Stimulated activated CD8-positive, alpha-beta memory T cell treated with anti-CD3 and anti-CD28 coated beads, Interleukin-4, amount 100 ng/mL, for 4 hours (primary cell): Measurements from ENCODE around the gene CELSR1.

Source experiments
- DNase-seq, 2 donors: peaks; one replicate each; pipeline ENCODE4 v3.0.0-alpha.2; 2020; ENCODE audit warnings: low read depth in 2 of 2, low spot score in 1 of 2

CELSR1 gene

GRCh38 chr22:46462726-46463371 lies 74.6 kb downstream of the CELSR1 start:
- no peak for DNase-seq

DNA sequence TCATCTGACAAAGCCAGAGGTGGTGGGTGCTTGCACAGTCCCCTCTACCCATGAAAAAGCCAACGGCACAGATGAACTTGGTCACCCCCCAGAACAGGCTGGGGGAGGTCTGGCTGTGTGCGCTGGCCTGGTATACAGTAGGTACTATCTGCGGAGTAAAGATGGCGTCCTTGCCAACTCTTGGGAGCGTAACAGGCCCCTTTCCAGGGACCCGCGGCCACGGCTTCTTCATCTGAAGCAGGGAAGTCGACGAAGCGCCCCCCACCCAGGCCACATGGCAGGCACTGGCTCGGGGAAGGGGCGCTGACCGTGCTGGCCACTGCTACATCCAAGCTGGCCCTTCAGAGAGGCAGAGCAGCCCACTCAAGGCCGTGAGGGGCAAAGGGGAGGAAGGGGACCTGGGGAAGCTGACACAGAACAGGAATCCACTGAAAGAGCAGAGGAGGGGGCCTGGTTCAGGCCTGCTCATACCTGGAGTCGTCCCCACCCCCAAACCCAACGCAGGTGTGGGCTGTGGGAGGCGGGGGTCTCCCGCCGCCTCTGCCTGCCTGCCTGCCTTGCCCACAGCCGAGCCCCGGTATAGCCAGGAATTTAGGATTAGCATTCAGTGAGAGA lies 75.7 kb downstream of the CELSR1 start:
- no peak for DNase-seq

DNA sequence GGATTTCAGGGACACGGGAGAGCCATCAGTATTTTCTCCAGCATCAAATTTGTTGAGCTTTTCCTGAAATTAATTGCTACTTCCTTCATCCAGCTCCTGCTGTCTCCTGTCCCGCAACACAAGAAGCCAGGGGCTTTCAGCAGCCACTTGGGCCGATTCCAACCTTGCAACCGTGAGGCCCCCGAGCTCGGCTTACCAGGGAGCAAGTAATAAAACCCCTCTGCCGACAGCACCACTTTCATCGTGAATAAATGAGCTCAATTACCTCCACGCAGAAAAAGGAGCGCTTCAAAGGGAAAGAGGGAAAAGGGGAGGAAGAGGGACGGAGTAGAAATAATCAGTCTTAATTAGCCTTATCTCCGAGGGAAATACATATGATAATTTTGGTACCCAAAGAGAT lies 76.6 kb downstream of the CELSR1 start:
- no peak for DNase-seq

- no peak for DNase-seq
Observed at GRCh38 chr22:46459347-46460065, 77.9 kb downstream of the CELSR1 start.

DNA sequence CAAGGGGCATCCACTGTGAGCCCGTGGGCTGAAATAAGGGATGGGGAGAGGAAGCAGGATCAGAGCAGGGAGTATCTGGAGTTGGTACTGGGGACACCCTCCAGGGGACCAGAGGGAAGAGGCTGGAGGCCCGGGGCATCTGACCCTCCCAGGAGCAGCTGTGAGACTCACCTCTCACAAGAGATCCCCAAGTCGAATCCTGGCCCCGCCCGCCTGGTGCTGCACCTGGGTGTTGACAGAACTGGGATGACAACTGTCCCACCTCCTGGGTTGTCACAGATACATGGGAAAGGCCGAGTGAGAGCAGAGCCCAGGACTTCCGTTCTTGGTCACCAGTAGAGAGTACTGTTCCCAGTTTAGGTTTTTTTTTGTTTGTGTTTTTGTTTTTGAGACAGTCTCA lies 78.9 kb downstream of the CELSR1 start:
- no peak for DNase-seq

DNA sequence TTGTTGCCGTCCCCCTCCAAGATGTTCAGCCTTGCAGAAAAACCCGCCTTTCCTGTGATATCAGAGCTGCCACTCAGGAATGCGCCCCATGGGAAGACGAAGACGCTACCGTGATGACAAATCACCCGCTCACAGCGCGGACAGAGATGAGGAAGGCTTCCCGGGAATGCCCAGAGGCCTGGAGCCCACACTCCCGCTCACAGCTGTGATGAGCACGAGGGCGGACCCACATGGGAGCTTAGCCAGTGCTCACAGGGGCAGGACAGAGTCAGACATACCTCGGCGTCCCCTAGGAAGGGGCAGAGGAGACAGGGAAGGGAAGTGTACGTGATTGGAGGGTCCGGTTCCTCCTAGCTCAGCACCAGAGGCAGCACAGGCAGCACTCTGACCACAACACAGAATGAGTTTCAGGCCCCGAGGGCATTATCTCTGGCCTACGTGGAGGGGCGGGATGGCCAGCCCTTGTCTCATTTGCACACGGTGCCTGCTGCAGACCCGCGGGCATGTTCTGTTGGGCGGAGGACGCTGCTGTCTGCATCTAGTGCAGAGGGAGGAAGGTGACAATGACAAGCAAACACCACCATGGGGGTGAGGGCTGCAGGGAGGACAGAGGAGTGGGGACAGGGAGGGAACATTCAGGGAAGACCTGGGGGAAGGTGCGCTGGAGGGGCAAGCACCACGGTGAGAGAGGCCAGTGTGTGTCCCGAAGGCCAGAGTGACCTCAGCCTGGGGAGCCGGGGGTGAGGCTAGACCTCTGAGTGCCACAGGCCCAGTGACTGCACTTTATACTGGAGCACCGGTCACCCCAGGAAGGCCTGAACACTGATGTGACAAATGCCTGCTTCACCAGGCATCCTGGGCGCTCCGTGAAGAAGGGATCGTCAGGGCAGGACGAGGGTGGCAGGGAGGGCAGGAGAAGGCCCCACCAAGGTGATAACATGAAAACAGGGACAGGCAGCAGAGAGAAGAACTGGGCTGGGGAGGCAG lies 79.6 kb downstream of the CELSR1 start:
- DNase-seq = no peak

DNA sequence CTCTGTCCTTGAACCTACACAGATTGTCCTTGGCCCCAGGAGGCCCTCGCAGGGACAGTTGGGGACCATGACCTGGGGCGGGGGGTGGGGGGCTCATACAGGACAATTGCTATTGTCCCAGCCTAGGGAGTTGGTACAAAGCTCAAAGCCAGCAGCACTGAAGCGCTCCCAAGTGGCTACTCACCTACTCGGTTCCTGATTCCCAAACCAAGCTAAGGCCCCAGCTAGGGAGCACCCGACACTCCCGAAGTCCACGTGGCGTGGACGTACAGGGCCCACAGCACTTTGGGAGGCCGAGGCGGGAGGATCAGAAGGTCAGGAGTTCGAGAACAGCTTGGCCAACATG lies 80.6 kb downstream of the CELSR1 start:
- DNase-seq = no peak

DNA sequence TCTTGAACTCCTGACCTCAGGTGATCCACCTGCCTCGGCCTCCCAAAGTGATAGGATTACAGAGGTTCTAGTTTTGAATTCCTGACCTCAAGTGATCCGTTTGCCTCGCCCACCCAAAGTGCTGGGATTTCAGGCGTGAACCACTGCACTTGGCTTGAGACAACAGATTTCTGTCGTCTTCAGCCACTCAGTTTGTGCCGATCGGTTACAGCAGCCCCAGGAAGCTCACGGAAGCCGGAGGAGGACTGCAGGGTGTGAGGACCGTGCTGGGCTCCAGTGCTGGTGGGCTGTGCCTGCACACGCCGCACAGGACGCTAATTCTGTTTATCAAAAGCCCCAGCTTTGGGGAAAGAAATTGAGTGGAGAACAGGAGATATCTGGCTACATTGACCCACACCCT lies 82.0 kb downstream of the CELSR1 start:
- DNase-seq = no peak

- no peak for DNase-seq
Observed at GRCh38 chr22:46454504-46455269, 82.7 kb downstream of the CELSR1 start.

- DNase-seq = no peak
Observed at GRCh38 chr22:46453829-46454503, 83.5 kb downstream of the CELSR1 start.

- DNase-seq = no peak
Observed at GRCh38 chr22:46453006-46453828, 84.2 kb downstream of the CELSR1 start.

DNA sequence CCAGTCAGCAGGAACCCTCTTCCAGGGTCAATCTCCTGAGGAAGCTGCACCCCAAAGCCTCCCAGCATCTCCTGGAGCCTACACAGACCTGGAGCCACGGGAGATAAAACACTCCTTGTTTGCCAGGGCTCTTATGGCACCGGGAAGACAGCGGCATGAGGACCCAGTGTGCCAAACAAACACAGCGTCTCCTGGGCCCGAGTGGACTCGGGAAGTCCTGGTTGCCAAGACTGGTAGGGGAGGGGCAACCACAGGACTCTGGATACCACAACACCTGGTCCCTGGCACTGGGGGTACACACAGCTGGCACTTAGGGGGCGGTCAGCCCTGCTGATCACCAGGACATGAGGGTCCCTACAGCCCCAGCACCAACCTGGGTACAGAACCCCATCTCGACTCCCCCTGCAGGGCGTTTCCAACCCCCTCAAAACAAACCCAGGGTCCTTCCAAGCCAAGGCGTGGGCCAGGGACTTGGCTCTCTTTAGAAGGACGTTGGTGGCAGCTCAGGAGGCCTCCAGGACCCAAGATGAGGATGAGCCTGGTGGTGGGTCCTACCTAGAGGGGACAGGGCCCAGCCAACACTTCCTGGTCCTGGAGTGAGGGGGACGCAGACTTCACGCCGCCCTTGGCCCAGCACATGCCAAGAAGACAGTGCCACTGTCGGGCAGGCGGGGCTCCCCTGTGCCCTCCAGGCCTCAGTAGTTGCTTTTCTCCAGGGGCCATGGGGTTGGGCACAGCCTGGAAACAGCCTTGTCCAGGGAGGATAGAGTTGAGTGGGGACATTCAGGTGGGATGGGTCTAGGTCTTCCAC lies 85.0 kb downstream of the CELSR1 start:
- DNase-seq = no peak

- no peak for DNase-seq
Observed at GRCh38 chr22:46451741-46452140, 85.7 kb downstream of the CELSR1 start.

GRCh38 chr22:46450931-46451561 lies 86.4 kb downstream of the CELSR1 start:
- DNase-seq = no peak

DNA sequence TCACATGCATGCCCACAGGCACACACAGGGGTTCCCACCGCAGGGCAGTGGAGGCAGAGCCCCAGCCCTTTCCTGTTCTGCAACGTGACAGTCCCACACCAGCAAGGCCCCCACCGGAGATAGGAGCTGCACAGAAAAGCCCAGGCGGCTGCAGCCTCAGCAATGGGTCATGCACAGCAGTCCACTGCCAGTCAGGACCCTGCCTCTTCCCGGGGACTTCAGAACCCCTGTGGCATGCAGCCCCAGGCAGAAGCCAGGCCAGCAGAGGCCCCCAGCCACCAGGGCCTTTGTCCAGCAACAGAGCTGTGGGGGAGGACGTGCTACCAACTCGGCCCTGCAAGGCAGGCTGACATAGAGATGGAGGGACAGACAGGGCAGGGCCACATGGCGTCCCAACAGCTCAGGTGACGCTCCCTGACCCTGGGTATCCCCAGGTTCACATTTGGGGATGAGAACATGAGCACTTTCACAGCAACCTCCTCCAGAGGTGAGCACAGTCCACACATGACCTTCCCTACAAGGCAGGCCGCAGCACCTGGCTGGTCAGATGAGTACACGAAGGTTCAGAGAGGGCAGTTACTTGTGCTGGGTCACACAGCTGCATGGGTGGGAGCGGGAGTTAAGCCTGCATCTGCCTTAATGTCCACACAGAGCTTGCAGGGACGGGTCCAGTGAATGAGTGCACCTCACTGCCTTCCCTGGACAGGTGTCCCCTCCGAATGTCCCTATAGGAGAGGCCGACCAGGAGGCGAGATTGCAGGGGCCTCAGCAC lies 87.3 kb downstream of the CELSR1 start:
- no peak for DNase-seq

GRCh38 chr22:46449116-46449691 lies 88.2 kb downstream of the CELSR1 start:
- no peak for DNase-seq

DNA sequence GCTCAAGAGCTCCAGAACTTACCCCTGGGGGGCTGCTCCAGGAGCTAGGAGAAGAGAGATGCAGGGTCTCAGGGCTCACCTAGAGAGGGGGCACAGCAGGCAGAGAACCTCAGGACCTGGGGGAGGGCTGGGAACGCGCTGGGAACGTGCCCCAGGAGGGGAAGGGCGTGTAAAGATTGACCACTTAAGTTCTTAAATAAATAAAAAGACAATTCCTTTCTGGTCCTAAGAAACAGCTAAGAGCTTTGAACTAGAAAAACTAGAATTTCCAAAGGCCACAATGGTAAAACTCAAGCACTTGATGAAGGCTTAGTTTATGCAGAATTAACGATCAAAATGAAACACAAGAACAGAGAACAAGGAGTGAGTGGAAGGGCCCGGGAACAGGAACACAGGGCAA lies 89.1 kb downstream of the CELSR1 start:
- DNase-seq = no peak
